Ovary (tissue), 9 donors: ENCODE measurements around the gene BAG3. TPM values are rescaled to one million over a fixed set of nuclear protein-coding genes. Genes with fewer than 3 reads are reported as not detected.

ENCODE experiments used
- DNase-seq, 5 donors: peaks; one replicate each; pipeline ENCODE4 v3.0.0-alpha.2; 2019 to 2020
- H3K27ac ChIP-seq, 2 donors: fragments of 200-600 bp; one replicate each; pipeline versions ENCODE4 v1.5.1 to v1.8.0; 2019 to 2022
- H3K27me3 ChIP-seq: fragments of 200-600 bp; one replicate; pipeline ENCODE4 v1.8.0; 2022
- H3K36me3 ChIP-seq: fragments of 200-600 bp; sonication (generic); one replicate; pipeline ENCODE4 v1.5.1; 2019
- H3K4me1 ChIP-seq: one replicate; pipeline ENCODE4 v1.8.1; 2013; ENCODE audit warnings: mild to moderate bottlenecking, moderate library complexity; ENCODE audit not compliant: insufficient read depth
- H3K4me3 ChIP-seq: fragments of 200-600 bp; sonication (generic); one replicate; pipeline ENCODE4 v1.5.1; 2017
- H3K9me3 ChIP-seq, 2 donors: fragments of 200-600 bp in 1 of 2; sonication (generic) in 1 of 2; one replicate each; pipeline versions ENCODE4 v1.5.1 to v1.8.1; 2013 to 2019; ENCODE audit warnings: mild to moderate bottlenecking in 1 of 2, moderate library complexity in 1 of 2
- EP300 ChIP-seq: sonication (generic); formaldehyde crosslinking; IDR thresholded peaks from one replicate; pipeline ENCODE4 v1.6.1; 2017; ENCODE audit warnings: antibody characterized with exemption
- POLR2A ChIP-seq: fragments of 450-650 bp; IDR thresholded peaks from one replicate; pipeline ENCODE4 v1.6.1; 2017; ENCODE audit warnings: antibody characterized with exemption, mild to moderate bottlenecking, moderate library complexity
- WGBS, 3 donors: extraction: QIAGEN DNeasy Blood & Tissue Kit in 1 of 3; methylation state at CpG; one replicate each; pipeline versions ENCODE4 v1.1.5 to v1.1.7; 2013 to 2017; 5-methylcytosine and 5-hydroxymethylcytosine counted together
- intact Hi-C, 4 donors: fragments of 100-400 bp; cut with DNase I; formaldehyde crosslinking; loops; one replicate each; pipeline versions ENCODE4 v1.11.0 to v1.15.1; 2022 to 2023
- polyA plus RNA-seq, 2 donors: library from polyadenylated mRNA; stranded (reverse); fragments of 200-250 nt in 1 of 2; fragments of 350-450 nt in 1 of 2; fragmentation: Illumina TruSeq in 1 of 2; extraction: RNeasy Lipid Tissue Mini Kit (QIAGEN cat#74804) in 1 of 2; gene quantifications; one replicate each; pipeline ENCODE4 v1.2.3, GENCODE V29; 2013 to 2014
- total RNA-seq, 7 donors: library from RNA; depleted of rRNA in 2 of 7; stranded (reverse); fragments of >200 nt in 2 of 7; fragmentation: NEBNext Ultra II Directional in 3 of 7; extraction: Animal tissue kit (Norgen Biotek cat#: 25700) in 3 of 7; gene quantifications; one replicate each; pipeline versions ENCODE4 v1.1.0 to v1.2.4, GENCODE V29; 2016 to 2023
- TF ChIP-seq, protein P1 (sequence below), 3 donors: fragments of 450-650 bp in 2 of 3; fragments of 200-600 bp in 1 of 3; IDR thresholded peaks; one replicate each; pipeline versions ENCODE4 v1.5.1 to v1.8.0; 2016 to 2022; ENCODE audit warnings: antibody characterized with exemption in 3 of 3, mild to moderate bottlenecking in 1 of 3
- donor health status: DM: no; HTN: no; CAD: no; lungs with moderate emphysema.
- donor health status: DM: no; HTN: no; CAD: no.
- donor health status: Bipolar disorder and iron deficiency.
- donor health status: DM: yes; HTN: yes; CAD: no.
- donor health status: DM: no; HTN: no; CAD: no.
- donor health status: DM: yes; HTN: yes; CAD: no.

The BAG3 gene
- total and polyA plus RNA-seq, 9 donors: 13.7 to 33.5 (median 26.9) TPM

DNA sequence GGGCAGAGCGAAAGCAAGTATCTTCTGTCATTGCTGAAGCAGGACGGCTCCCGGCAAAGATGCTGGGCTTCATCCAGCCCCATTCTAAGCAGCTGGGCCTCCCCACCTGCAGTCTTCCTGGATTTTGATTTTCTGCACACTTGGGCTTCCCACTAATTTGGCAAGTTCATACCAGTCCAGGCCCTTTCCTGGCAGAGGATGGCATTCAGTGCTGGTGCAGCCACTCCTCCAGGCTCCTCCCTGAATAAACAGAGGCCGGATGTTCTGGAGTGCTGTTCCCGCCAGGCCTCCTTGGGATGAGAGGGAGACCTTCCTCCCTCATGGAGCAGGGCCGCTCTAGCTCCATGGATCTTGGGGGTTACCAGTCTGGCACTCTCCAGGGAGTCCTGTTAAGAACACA, 3.4 kb downstream of the BAG3 start:
- peak in 1 of 5 donors; percentile 41 for DNase-seq
- Histone ChIP-seq H3K27me3 (no peaks in the 10 kb centered on the region), H3K27ac (no peak overlapping the region), H3K4me3 (no peak overlapping the region), H3K9me3 (no peaks in the 10 kb centered on the region), H3K36me3 (no peaks in the 10 kb centered on the region), H3K4me1 (peaks cover 21% of the 10 kb centered on the region)
- TF ChIP-seq EP300 (no peak), POLR2A (no peak)
- TF ChIP-seq, protein P1, sequence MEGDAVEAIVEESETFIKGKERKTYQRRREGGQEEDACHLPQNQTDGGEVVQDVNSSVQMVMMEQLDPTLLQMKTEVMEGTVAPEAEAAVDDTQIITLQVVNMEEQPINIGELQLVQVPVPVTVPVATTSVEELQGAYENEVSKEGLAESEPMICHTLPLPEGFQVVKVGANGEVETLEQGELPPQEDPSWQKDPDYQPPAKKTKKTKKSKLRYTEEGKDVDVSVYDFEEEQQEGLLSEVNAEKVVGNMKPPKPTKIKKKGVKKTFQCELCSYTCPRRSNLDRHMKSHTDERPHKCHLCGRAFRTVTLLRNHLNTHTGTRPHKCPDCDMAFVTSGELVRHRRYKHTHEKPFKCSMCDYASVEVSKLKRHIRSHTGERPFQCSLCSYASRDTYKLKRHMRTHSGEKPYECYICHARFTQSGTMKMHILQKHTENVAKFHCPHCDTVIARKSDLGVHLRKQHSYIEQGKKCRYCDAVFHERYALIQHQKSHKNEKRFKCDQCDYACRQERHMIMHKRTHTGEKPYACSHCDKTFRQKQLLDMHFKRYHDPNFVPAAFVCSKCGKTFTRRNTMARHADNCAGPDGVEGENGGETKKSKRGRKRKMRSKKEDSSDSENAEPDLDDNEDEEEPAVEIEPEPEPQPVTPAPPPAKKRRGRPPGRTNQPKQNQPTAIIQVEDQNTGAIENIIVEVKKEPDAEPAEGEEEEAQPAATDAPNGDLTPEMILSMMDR (IDR thresholded peaks at IDR 0.05): no peak
- intact Hi-C loops: loop anchor here in 2 of 4 donors (5.0 to 10.0 kb wide), 2 partner anchors 52 to 60 kb away; partner anchors contain the start of gene TIAL1 (in 1 of the 2)
- 56 to 77% (median 64%) methylated on average over 6 of the region's 6 CpGs for WGBS, 3 donors

DNA sequence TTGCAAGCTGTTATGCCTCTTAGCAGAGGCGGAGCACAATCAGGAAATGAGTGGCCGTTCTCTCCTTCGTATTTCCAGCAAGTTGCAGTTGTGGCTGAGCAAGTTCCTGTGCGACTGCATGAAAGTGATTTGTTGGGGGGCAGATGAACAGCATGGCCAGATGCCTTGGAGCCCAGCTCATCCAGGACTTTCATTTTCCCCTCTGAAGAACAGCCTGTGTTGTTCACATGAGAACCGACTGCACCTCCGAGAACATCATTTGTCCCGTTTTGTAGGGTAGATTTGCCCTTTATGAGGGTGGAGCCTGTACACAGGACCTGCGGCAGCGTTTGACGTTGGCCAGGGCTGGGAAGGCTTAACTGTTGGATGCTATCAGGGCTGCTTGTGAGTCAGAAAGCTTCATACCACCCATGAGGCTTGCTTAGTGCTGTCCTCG, 4.4 kb downstream of the BAG3 start:
- H3K9me3 ChIP-seq: no peaks in the 10 kb centered on the region
- 42 to 54% (median 48%) methylated on average over 11 of the region's 11 CpGs for WGBS, 3 donors
- no peak overlapping the region for H3K4me3 ChIP-seq
- intact Hi-C loops: loop anchor here in 1 of 4 donors (10.0 kb wide), 1 partner anchor 61 kb away; the partner anchor contains the start of gene TIAL1
- peaks cover 23% of the 10 kb centered on the region for H3K4me1 ChIP-seq
- TF ChIP-seq EP300: no peak
- TF ChIP-seq POLR2A: no peak
- TF ChIP-seq, protein P1 (IDR thresholded peaks at IDR 0.05): no peak
- no peaks in the 10 kb centered on the region for H3K36me3 ChIP-seq
- no peak overlapping the region for H3K27ac ChIP-seq
- DNase-seq: peak in 1 of 5 donors; percentile 38
- no peaks in the 10 kb centered on the region for H3K27me3 ChIP-seq

DNA sequence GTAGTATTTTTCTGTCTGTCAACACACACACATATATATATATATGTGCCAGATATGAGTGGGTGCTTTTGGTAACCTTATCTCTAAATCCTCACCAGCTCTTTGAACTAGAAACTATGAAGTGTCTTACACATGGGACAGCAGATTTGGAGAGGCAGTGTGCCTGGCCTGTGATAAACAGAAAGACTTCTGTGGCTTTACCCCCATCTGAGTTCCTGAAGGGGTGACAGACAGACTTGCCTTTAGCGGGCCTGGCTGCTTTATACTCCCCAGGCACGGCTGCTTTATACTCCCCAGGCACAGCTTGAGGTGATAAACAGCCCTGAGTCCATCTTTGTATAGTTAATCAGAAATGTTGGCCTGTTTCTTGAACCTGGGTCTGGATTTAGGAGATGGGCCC, 5.6 kb downstream of the BAG3 start:
- H3K4me3 ChIP-seq: no peak overlapping the region
- no peak for DNase-seq
- TF ChIP-seq EP300: no peak
- no peaks in the 10 kb centered on the region for H3K9me3 ChIP-seq
- intact Hi-C loops: loop anchor here in 1 of 4 donors (10.0 kb wide), 1 partner anchor 62 kb away; the partner anchor contains the start of gene TIAL1
- no peaks in the 10 kb centered on the region for H3K27me3 ChIP-seq
- H3K4me1 ChIP-seq: peaks cover 23% of the 10 kb centered on the region
- 77 to 85% (median 81%) methylated on average over 2 of the region's 2 CpGs for WGBS, 3 donors
- H3K36me3 ChIP-seq: no peaks in the 10 kb centered on the region
- no peak overlapping the region for H3K27ac ChIP-seq

DNA sequence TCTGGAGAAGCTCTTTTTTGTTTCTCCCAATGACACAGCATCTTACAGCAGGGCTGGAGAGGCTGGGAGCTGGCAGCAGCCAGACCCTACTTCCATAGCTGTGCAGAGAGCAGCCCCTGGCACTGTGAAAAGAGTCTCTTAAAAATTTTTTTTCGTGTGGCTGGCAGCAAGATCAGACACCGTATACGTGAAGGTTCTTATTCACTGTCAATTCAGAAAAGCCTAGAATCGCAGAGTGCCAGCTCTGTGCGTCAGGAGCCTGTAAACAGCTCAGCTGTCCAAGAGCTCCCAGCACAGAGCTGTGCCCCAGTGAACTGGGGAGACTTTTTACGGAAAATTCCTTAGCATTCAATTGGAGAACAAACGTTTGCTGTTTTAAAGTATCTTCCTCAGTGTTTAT, 6.5 kb downstream of the BAG3 start:
- Histone ChIP-seq H3K4me1 (peaks cover 23% of the 10 kb centered on the region), H3K27ac (peak overlapping the region; percentile 10 to 51), H3K36me3 (no peaks in the 10 kb centered on the region), H3K9me3 (no peaks in the 10 kb centered on the region), H3K27me3 (no peaks in the 10 kb centered on the region), H3K4me3 (no peak overlapping the region)
- DNase-seq: no peak
- intact Hi-C loops: loop anchor here in 1 of 4 donors (10.0 kb wide), 1 partner anchor 63 kb away; the partner anchor contains the start of gene TIAL1
- TF ChIP-seq EP300: no peak
- TF ChIP-seq, protein P1 (IDR thresholded peaks at IDR 0.05): no peak
- no peak for TF ChIP-seq POLR2A
- WGBS, 3 donors: 19 to 32% (median 20%) methylated on average over 7 of the region's 7 CpGs

DNA sequence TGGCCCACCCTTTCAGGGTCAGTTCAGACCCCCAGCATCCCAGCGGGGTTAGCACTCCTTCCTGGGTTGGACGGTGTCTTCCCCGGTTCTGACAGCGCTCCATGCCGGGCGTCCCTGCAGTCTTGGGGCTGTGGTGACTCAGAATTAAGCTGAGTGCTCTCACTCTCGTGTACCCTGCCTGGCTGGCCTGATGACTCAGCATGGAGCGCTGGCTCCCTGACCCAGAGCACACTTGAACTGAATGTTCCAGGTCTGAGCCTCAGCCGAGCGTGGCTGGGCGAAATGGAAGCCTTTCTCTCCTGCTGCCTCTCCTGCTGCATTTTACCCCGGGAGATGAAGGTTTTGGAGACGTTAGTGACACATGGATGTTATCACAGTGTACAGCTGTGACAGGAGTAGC, 7.1 kb downstream of the BAG3 start:
- H3K27ac ChIP-seq: peak overlapping the region; percentile 10 to 42
- peak; percentile 74 to 86 (median 80) for DNase-seq
- TF ChIP-seq POLR2A: no peak
- TF ChIP-seq EP300: no peak
- TF ChIP-seq, protein P1 (IDR thresholded peaks at IDR 0.05): no peak
- no peaks in the 10 kb centered on the region for H3K9me3 ChIP-seq
- H3K36me3 ChIP-seq: no peaks in the 10 kb centered on the region
- no peaks in the 10 kb centered on the region for H3K27me3 ChIP-seq
- intact Hi-C loops: loop anchor here in 1 of 4 donors (10.0 kb wide), 1 partner anchor 63 kb away; the partner anchor contains the start of gene TIAL1
- no peak overlapping the region for H3K4me3 ChIP-seq
- peaks cover 22% of the 10 kb centered on the region for H3K4me1 ChIP-seq
- 9 to 14% (median 11%) methylated on average over 13 of the region's 13 CpGs for WGBS, 3 donors
